A549 (cell line): Measurements from ENCODE around the gene GPR25. TPM values are rescaled to one million over a fixed set of nuclear protein-coding genes. Genes with fewer than 3 reads are reported as not detected.
A peak's percentile ranks its signal among the peaks of the same experiment; 100 is the strongest.

Experiments
- ATAC-seq, 2 experiments: fragments of 200-7000 bp in 1 of 2; fragments of >200 bp in 1 of 2; cut with Nextera tagmentation in 1 of 2; cut with Tn5 transposase in 1 of 2; 3 replicates each; pipeline versions ENCODE4 v1.8.0 to v1.9.1; 2018 to 2020; ENCODE audit warnings: mild to moderate bottlenecking in 1 of 2, moderate library complexity in 1 of 2
- CTCF ChIA-PET: fragments of 300-600 bp; sonication (Branson Sonifier 250); formaldehyde crosslinking; extraction: SDS; loops from one replicate; lab custom pipeline; 2021; ENCODE audit warnings: antibody characterized with exemption, inconsistent platforms; lab: Yijun Ruan, JAX
- POLR2A ChIA-PET: fragments of 350-600 bp; formaldehyde crosslinking; extraction: SDS; loops from one replicate; lab custom pipeline; 2021; ENCODE audit warnings: antibody characterized with exemption, inconsistent platforms; lab: Yijun Ruan, JAX
- DNase-seq, 2 experiments: peaks; one replicate each; pipeline versions ENCODE4 v3.0.0 to v3.0.0-alpha.2; 2011 to 2016; ENCODE audit warnings: low read depth in 1 of 2, low spot score in 1 of 2
- FAIRE-seq: peaks from 2 replicates; lab custom pipeline; 2011; peaks lifted over from hg19 to GRCh38; lab: Jason Lieb, UNC
- H3K27ac ChIP-seq, 2 experiments: fragments of >200 bp; sonication (Bioruptor Twin); formaldehyde crosslinking; 3 replicates each; pipeline ENCODE4 v1.5.1; 2016 to 2017
- H3K4me1 ChIP-seq: fragments of >200 bp; sonication (Bioruptor Twin); formaldehyde crosslinking; 3 replicates; pipeline ENCODE4 v1.6.1; 2016
- H3K4me2 ChIP-seq: fragments of >200 bp; sonication (Bioruptor Twin); formaldehyde crosslinking; 3 replicates; pipeline ENCODE4 v1.6.1; 2016
- H3K4me3 ChIP-seq: fragments of >200 bp; sonication (Bioruptor Twin); formaldehyde crosslinking; 3 replicates; pipeline ENCODE4 v1.5.1; 2016
- H3K9me3 ChIP-seq: fragments of >200 bp; sonication (Bioruptor Twin); formaldehyde crosslinking; 3 replicates; pipeline ENCODE4 v1.6.1; 2016
- BHLHE40 ChIP-seq: IDR thresholded peaks from 2 replicates; pipeline ENCODE4 v1.6.1; 2012; ENCODE audit warnings: low read depth, low read length, inconsistent platforms
- CBX8 ChIP-seq: fragments of 200-600 bp; sonication (generic); IDR thresholded peaks from 2 replicates; pipeline ENCODE4 v1.6.1; 2016
- CEBPB ChIP-seq, 2 experiments: fragments of >200 bp in 1 of 2; sonication (Bioruptor Twin) in 1 of 2; formaldehyde crosslinking in 1 of 2; IDR thresholded peaks; 2 replicates each; pipeline ENCODE4 v1.6.1; 2012 to 2016
- CHD2 ChIP-seq: fragments of 150-350 bp; IDR thresholded peaks from 2 replicates; pipeline ENCODE4 v1.6.1; 2014; ENCODE audit warnings: low read length; ENCODE audit not compliant: partially characterized antibody
- EHF ChIP-seq: fragments of 250-450 bp; sonication (Bioruptor Pico); IDR thresholded peaks from 2 replicates; pipeline ENCODE4 v1.5.0; 2020; ENCODE audit warnings: mild to moderate bottlenecking
- HDAC2 ChIP-seq: fragments of 200-600 bp; sonication (generic); IDR thresholded peaks from 2 replicates; pipeline ENCODE4 v1.6.1; 2016
- KDM1A ChIP-seq: fragments of 200-600 bp; sonication (generic); IDR thresholded peaks from 2 replicates; pipeline ENCODE4 v1.6.1; 2016; ENCODE audit warnings: low read depth, mild to moderate bottlenecking
- KDM5A ChIP-seq: fragments of 200-600 bp; sonication (generic); IDR thresholded peaks from 2 replicates; pipeline ENCODE4 v1.6.1; 2016; ENCODE audit warnings: antibody characterized with exemption, mild to moderate bottlenecking
- RNF2 ChIP-seq: fragments of 200-600 bp; sonication (generic); IDR thresholded peaks from 2 replicates; pipeline ENCODE4 v1.6.1; 2016; ENCODE audit warnings: low read depth, mild to moderate bottlenecking, antibody characterized with exemption, moderate library complexity, borderline replicate concordance
- ZSCAN20 ChIP-seq: fragments of 250-450 bp; sonication (Bioruptor Pico); IDR thresholded peaks from 2 replicates; pipeline ENCODE4 v1.8.0; 2022; ENCODE audit warnings: mild to moderate bottlenecking, moderate library complexity
- WGBS: methylation state at CpG from one replicate; pipeline ENCODE4 v1.1.6; 2017; ENCODE audit errors: missing lambda C conversion rate; 5-methylcytosine and 5-hydroxymethylcytosine counted together
- polyA plus RNA-seq, 4 experiments: library from polyadenylated mRNA; depleted of rRNA in 3 of 4; stranded (reverse); fragments of >200 nt; fragmentation: RNase III in 1 of 4; extraction: RNeasy Plus Mini Kit Qiagen cat#74134 plus additional on column Dnase treatment in 1 of 4; gene quantifications; 2 replicates in 3 of 4; 3 replicates in 1 of 4; pipeline ENCODE4 v1.2.3, GENCODE V29; 2011 to 2017
- TF ChIP-seq, protein P1 (sequence below): IDR thresholded peaks from 2 replicates; pipeline ENCODE4 v1.6.1; 2012; ENCODE audit warnings: low read depth, borderline replicate concordance
- TF ChIP-seq, protein P2 (sequence below): fragments of 150-350 bp; IDR thresholded peaks from 2 replicates; pipeline ENCODE4 v1.6.1; 2014; ENCODE audit warnings: low read depth, mild to moderate bottlenecking, low read length
- TF ChIP-seq, protein P3 (sequence below): fragments of 250-450 bp; sonication (Bioruptor Pico); IDR thresholded peaks from 2 replicates; pipeline ENCODE4 v1.5.0; 2020; ENCODE audit warnings: low read depth, mild to moderate bottlenecking, moderate library complexity
- TF ChIP-seq, protein P4 (sequence below): fragments of 450-650 bp; IDR thresholded peaks from 2 replicates; pipeline ENCODE4 v1.6.1; 2014; ENCODE audit warnings: antibody characterized with exemption
- TF ChIP-seq, protein P5 (sequence below): fragments of 200-600 bp; sonication (generic); IDR thresholded peaks from 2 replicates; pipeline ENCODE4 v1.6.1; 2016; ENCODE audit warnings: antibody characterized with exemption, mild to moderate bottlenecking, moderate library complexity
- TF ChIP-seq, protein P6 (sequence below): IDR thresholded peaks from 2 replicates; pipeline ENCODE4 v1.6.1; 2012

The GPR25 gene
- polyA plus RNA-seq, 2 of the 4 experiments (the other 2 are of a cell fraction) = not detected

DNA sequence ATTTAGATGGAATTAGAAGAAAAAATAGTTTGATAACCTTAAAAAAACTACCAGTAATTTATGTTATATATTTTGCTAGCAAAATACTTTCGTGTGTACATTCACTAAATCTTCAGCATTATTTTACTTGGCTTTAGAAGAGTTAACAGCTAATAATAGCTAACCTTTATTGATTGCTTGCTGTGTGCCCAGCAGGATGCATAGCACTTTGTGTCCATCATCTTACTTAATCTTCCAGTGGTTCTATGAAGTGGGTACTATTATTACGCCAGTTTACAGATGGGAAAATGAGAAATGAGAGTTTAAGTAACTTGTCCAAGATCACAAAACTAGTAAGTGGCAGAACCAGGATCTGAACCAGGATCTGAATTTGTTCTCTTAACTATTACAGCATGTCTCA, 41.7 kb upstream of the GPR25 start:
- POLR2A ChIA-PET = no interaction called here
- Histone ChIP-seq H3K4me2 (no peak overlapping the region), H3K4me1 (no peaks in the 10 kb centered on the region), H3K27ac (no peak overlapping the region), H3K9me3 (no peaks in the 10 kb centered on the region), H3K4me3 (no peak overlapping the region)
- ATAC-seq (no peak), FAIRE-seq (no peak), DNase-seq (no peak)
- 84% methylated on average over 2 of the region's 2 CpGs for WGBS
- TF ChIP-seq CBX8 = no peak
- no peak for TF ChIP-seq EHF (CRISPR knock-in tag)
- CTCF ChIA-PET = no interaction called here

DNA sequence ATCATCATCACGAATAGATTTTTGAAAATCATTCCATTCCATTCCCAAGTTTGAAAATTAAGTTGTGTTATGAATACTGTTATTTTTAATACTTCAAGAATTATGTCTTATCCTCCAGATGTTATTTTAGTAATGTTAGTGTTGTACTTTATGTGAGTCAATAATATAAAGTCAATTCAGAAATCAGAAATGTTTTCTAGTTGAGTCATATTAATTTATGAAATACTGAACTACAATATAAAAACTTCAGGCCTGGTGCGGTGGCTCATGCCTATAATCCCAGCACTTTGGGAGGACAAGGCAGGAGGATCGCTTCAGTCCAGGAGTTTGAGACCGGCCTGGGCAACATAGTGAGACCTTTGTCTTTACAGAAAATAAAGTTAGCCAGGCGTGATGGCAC, 38.4 kb upstream of the GPR25 start:
- FAIRE-seq = no peak
- Histone ChIP-seq H3K4me1 (peaks cover 11% of the 10 kb centered on the region; the same call in 2 of the 3 replicates), H3K4me3 (no peak overlapping the region), H3K27ac (no peak overlapping the region), H3K4me2 (no peak overlapping the region), H3K9me3 (peaks cover 6% of the 10 kb centered on the region; the same call in 1 of the 3 replicates)
- ATAC-seq = no peak
- TF ChIP-seq BHLHE40 (no peak), ZSCAN20 (CRISPR knock-in tag) (no peak), KDM5A (no peak), CHD2 (no peak), RNF2 (no peak), HDAC2 (no peak), CEBPB (IDR thresholded peaks at IDR 0.05) (no peak)
- TF ChIP-seq, protein P1, sequence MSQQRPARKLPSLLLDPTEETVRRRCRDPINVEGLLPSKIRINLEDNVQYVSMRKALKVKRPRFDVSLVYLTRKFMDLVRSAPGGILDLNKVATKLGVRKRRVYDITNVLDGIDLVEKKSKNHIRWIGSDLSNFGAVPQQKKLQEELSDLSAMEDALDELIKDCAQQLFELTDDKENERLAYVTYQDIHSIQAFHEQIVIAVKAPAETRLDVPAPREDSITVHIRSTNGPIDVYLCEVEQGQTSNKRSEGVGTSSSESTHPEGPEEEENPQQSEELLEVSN = no peak
- TF ChIP-seq, protein P2, sequence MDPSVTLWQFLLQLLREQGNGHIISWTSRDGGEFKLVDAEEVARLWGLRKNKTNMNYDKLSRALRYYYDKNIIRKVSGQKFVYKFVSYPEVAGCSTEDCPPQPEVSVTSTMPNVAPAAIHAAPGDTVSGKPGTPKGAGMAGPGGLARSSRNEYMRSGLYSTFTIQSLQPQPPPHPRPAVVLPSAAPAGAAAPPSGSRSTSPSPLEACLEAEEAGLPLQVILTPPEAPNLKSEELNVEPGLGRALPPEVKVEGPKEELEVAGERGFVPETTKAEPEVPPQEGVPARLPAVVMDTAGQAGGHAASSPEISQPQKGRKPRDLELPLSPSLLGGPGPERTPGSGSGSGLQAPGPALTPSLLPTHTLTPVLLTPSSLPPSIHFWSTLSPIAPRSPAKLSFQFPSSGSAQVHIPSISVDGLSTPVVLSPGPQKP = no peak
- TF ChIP-seq, protein P3, sequence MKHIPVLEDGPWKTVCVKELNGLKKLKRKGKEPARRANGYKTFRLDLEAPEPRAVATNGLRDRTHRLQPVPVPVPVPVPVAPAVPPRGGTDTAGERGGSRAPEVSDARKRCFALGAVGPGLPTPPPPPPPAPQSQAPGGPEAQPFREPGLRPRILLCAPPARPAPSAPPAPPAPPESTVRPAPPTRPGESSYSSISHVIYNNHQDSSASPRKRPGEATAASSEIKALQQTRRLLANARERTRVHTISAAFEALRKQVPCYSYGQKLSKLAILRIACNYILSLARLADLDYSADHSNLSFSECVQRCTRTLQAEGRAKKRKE (CRISPR knock-in tag) = no peak
- TF ChIP-seq, protein P4, sequence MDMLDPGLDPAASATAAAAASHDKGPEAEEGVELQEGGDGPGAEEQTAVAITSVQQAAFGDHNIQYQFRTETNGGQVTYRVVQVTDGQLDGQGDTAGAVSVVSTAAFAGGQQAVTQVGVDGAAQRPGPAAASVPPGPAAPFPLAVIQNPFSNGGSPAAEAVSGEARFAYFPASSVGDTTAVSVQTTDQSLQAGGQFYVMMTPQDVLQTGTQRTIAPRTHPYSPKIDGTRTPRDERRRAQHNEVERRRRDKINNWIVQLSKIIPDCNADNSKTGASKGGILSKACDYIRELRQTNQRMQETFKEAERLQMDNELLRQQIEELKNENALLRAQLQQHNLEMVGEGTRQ = no peak
- TF ChIP-seq, protein P5, sequence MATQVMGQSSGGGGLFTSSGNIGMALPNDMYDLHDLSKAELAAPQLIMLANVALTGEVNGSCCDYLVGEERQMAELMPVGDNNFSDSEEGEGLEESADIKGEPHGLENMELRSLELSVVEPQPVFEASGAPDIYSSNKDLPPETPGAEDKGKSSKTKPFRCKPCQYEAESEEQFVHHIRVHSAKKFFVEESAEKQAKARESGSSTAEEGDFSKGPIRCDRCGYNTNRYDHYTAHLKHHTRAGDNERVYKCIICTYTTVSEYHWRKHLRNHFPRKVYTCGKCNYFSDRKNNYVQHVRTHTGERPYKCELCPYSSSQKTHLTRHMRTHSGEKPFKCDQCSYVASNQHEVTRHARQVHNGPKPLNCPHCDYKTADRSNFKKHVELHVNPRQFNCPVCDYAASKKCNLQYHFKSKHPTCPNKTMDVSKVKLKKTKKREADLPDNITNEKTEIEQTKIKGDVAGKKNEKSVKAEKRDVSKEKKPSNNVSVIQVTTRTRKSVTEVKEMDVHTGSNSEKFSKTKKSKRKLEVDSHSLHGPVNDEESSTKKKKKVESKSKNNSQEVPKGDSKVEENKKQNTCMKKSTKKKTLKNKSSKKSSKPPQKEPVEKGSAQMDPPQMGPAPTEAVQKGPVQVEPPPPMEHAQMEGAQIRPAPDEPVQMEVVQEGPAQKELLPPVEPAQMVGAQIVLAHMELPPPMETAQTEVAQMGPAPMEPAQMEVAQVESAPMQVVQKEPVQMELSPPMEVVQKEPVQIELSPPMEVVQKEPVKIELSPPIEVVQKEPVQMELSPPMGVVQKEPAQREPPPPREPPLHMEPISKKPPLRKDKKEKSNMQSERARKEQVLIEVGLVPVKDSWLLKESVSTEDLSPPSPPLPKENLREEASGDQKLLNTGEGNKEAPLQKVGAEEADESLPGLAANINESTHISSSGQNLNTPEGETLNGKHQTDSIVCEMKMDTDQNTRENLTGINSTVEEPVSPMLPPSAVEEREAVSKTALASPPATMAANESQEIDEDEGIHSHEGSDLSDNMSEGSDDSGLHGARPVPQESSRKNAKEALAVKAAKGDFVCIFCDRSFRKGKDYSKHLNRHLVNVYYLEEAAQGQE = no peak
- POLR2A ChIA-PET = no interaction called here
- 83% methylated on average over 5 of the region's 5 CpGs for WGBS
- CTCF ChIA-PET = interaction anchor here (1.6 kb wide), 1 partner anchor 15 kb away, joined by 3 read pairs; no protein-coding TSS in a partner anchor
- DNase-seq = no peak

DNA sequence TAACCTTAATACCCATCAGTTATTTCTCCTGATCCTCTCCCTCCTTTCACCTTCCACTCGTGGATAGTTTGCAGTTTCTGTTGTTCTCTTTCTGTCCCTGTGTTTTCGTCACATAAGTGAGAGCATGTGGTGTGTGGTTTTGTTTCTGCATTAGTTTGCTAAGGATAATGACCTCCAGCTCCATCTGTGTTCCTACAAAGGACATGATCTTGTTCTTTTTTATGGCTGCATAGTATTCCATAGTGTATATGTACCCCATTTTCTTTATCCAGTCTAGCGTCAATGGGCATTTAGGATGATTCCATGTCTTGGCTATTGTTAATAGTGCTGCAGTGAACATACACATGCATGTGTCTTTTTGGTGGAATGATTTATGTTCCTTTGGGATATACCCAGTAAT, 36.6 kb upstream of the GPR25 start:
- no peak for ATAC-seq
- CTCF ChIA-PET = interaction anchor here (1.6 kb wide), 1 partner anchor 214 kb away, joined by 4 read pairs; no protein-coding TSS in a partner anchor
- Histone ChIP-seq H3K4me2 (no peak overlapping the region), H3K4me1 (peaks cover 11% of the 10 kb centered on the region; the same call in 2 of the 3 replicates), H3K9me3 (peaks cover 6% of the 10 kb centered on the region; the same call in 1 of the 3 replicates), H3K4me3 (no peak overlapping the region), H3K27ac (no peak overlapping the region)
- WGBS = 91% methylated on average over 3 of the region's 3 CpGs
- FAIRE-seq = no peak
- TF ChIP-seq, protein P6, sequence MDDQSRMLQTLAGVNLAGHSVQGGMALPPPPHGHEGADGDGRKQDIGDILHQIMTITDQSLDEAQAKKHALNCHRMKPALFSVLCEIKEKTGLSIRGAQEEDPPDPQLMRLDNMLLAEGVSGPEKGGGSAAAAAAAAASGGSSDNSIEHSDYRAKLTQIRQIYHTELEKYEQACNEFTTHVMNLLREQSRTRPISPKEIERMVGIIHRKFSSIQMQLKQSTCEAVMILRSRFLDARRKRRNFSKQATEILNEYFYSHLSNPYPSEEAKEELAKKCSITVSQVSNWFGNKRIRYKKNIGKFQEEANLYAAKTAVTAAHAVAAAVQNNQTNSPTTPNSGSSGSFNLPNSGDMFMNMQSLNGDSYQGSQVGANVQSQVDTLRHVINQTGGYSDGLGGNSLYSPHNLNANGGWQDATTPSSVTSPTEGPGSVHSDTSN = no peak
- peak; percentile 45; the same call in 1 of the 2 replicates for TF ChIP-seq KDM1A
- no peak for DNase-seq
- POLR2A ChIA-PET = no interaction called here
